H1 (cell line): ENCODE data around the gene H1-8. TPM values are rescaled to one million over a fixed set of nuclear protein-coding genes. Genes with fewer than 3 reads are reported as not detected.

Experiments used
- CTBP2 ChIP-seq: IDR thresholded peaks from 2 replicates; pipeline ENCODE4 v1.7.0; 2011; ENCODE audit warnings: borderline replicate concordance, mild to moderate bottlenecking, moderate library complexity, mixed read lengths, low read length; ENCODE audit not compliant: insufficient read depth, insufficient read length
- FOSL1 ChIP-seq: IDR thresholded peaks from 2 replicates; pipeline ENCODE4 v1.6.1; 2011; ENCODE audit warnings: mild to moderate bottlenecking, low read depth, low read length, moderate library complexity; ENCODE audit not compliant: insufficient read depth
- POLR2A ChIP-seq, 2 experiments: IDR thresholded peaks; 1 replicate in 1 of 2; 2 replicates in 1 of 2; pipeline ENCODE4 v1.6.1; 2011; ENCODE audit warnings: low read depth in 2 of 2, low read length in 2 of 2, mild to moderate bottlenecking in 2 of 2; ENCODE audit errors: control extremely low read depth in 1 of 2
- RBBP5 ChIP-seq: IDR thresholded peaks from 2 replicates; pipeline ENCODE4 v1.7.1; 2012; ENCODE audit warnings: low read depth, mild to moderate bottlenecking, inconsistent platforms, low read length, moderate library complexity, borderline replicate concordance
- SAP30 ChIP-seq: fragments of 300-600 bp; sonication (generic); IDR thresholded peaks from 2 replicates; pipeline ENCODE4 v1.7.1; 2012; ENCODE audit warnings: low read length, moderate library complexity, mild to moderate bottlenecking, inconsistent platforms; ENCODE audit not compliant: insufficient read depth, insufficient replicate concordance
- SRF ChIP-seq: IDR thresholded peaks from 2 replicates; pipeline ENCODE4 v1.6.1; 2011; ENCODE audit warnings: mild to moderate bottlenecking, low read depth, low read length, moderate library complexity
- polyA plus RNA-seq, 7 experiments: library from polyadenylated mRNA; depleted of rRNA in 3 of 7; stranded (reverse) in 5 of 7; unstranded in 2 of 7; fragments of >200 nt in 5 of 7; fragments of 200-250 nt in 2 of 7; gene quantifications; 1 replicate in 5 of 7; 2 replicates in 1 of 7; 4 replicates in 1 of 7; pipeline versions ENCODE4 v1.2.1 to v1.2.3, GENCODE V29; 2011 to 2013; ENCODE audit warnings: missing spikeins in 2 of 7, mixed read lengths in 2 of 7
- total RNA-seq: library from RNA; stranded (reverse); fragmentation: NEBNext Ultra II Directional; extraction: Animal tissue kit (Norgen Biotek cat#: 25700); gene quantifications from 2 replicates; pipeline ENCODE4 v1.2.1, GENCODE V29; 2021

H1-8 gene
- total and polyA plus RNA-seq, 2 of the 8 experiments (the other 6 are each of a cell fraction or from before 2014, with no cell fraction given): not detected

DNA sequence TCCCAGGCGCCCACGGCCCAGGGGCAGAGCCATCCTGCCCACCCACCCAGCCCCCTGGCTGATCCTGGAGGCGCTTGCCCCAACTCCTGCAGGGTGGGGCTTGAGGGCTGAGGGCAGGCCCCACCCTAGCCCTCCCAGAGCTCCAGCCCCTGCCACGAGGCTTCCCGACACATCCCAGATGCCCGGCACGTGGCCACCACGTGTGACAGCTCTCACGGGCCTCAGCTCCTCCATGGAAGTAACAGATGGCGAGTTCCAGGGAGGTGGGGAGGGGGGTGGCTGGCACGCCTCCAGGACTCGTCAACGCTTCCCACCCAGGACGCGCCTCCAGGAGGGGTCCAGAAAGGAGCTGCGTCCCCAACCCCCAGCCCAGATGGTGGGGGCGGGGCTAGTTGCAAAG, 34.4 kb downstream of the H1-8 start (continued):
- TF ChIP-seq RBBP5 (no peak), SAP30 (no peak), SRF (no peak), FOSL1 (no peak), CTBP2 (no peak), POLR2A (IDR thresholded peaks at IDR 0.05; ENCODE audit: control extremely low read depth in 1 of 2, low read depth in 2 of 2, low read length in 2 of 2) (no peak)
